DMS114 treated with DMSO at 0.1 percent for 48 hours (cell line): Measurements from ENCODE around the gene LRMDA.
A peak's percentile ranks its signal among the peaks of the same experiment; 100 is the strongest.

Experiments
- DNase-seq: peaks from one replicate; lab custom pipeline; 2025; ENCODE audit not compliant: unreplicated experiment; lab: John Stamatoyannopoulos, UW

The LRMDA gene

GRCh38 chr10:76305930-76306615 is 874.6 kb downstream of the LRMDA start:
- DNase-seq: no peak

- DNase-seq: no peak
Measured at GRCh38 chr10:76306856-76307255, 875.4 kb downstream of the LRMDA start.

GRCh38 chr10:76309070-76309469 is 877.6 kb downstream of the LRMDA start:
- DNase-seq: no peak

- DNase-seq: no peak
Measured at GRCh38 chr10:76309741-76310587, 878.5 kb downstream of the LRMDA start.

- DNase-seq: no peak
Measured at GRCh38 chr10:76310588-76311080, 879.2 kb downstream of the LRMDA start.

GRCh38 chr10:76311752-76312636 is 880.6 kb downstream of the LRMDA start:
- DNase-seq: peak; percentile 18

- DNase-seq: no peak
Measured at GRCh38 chr10:76315240-76315639, 883.8 kb downstream of the LRMDA start.

GRCh38 chr10:76316234-76316633 is 884.8 kb downstream of the LRMDA start:
- no peak for DNase-seq

GRCh38 chr10:76317078-76317477 is 885.7 kb downstream of the LRMDA start:
- no peak for DNase-seq

- no peak for DNase-seq
Measured at GRCh38 chr10:76318211-76318610, 886.8 kb downstream of the LRMDA start.

- DNase-seq: no peak
Measured at GRCh38 chr10:76319661-76320060, 888.2 kb downstream of the LRMDA start.

GRCh38 chr10:76324283-76324682 is 892.9 kb downstream of the LRMDA start:
- DNase-seq: no peak

GRCh38 chr10:76327441-76327840 is 896.0 kb downstream of the LRMDA start:
- DNase-seq: no peak

GRCh38 chr10:76328348-76328747 is 896.9 kb downstream of the LRMDA start:
- no peak for DNase-seq

GRCh38 chr10:76329891-76330575 is 898.6 kb downstream of the LRMDA start:
- DNase-seq: no peak

GRCh38 chr10:76331742-76332141 is 900.3 kb downstream of the LRMDA start:
- no peak for DNase-seq

GRCh38 chr10:76333326-76333725 is 901.9 kb downstream of the LRMDA start:
- no peak for DNase-seq

GRCh38 chr10:76333796-76334195 is 902.4 kb downstream of the LRMDA start:
- DNase-seq: no peak

GRCh38 chr10:76334255-76334654 is 902.8 kb downstream of the LRMDA start:
- no peak for DNase-seq

- no peak for DNase-seq
Measured at GRCh38 chr10:76336213-76336963, 905.0 kb downstream of the LRMDA start.
